ENCODE data around the gene TPK1.

Gene TPK1

DNA sequence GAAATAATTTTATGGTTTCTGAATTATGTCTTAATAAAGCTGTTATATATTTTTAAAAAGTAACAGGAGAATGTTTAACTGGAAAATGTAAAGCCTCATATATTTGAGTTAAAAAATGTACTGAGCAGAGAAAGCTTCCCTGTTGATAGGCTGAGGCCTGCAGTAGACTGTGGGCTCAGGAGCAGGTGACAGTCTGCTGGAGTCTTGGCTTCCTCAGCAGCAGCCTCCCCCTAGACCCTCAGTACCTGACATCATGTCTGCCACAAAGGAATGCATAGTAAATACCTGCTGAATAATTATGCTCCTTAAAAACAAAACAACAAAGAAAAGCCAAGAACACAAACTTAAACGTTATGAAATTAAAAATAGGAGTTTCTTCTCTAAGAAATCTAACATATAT is 358.5 kb downstream of the TPK1 start:
- Histone ChIP-seq H3K27me3 (ENCODE audit: insufficient read depth, low read length) (no peaks in the 10 kb centered on the region), H3K4me3 (ENCODE audit: low read length) (no peak overlapping the region), H3K9me3 (ENCODE audit: low read length) (no peaks in the 10 kb centered on the region), H2AFZ (ENCODE audit: low read depth, low read length) (no peak overlapping the region), H3K36me3 (ENCODE audit: insufficient read depth, low read length) (no peaks in the 10 kb centered on the region), H3K4me1 (ENCODE audit: insufficient read depth, low read length) (no peaks in the 10 kb centered on the region)

DNA sequence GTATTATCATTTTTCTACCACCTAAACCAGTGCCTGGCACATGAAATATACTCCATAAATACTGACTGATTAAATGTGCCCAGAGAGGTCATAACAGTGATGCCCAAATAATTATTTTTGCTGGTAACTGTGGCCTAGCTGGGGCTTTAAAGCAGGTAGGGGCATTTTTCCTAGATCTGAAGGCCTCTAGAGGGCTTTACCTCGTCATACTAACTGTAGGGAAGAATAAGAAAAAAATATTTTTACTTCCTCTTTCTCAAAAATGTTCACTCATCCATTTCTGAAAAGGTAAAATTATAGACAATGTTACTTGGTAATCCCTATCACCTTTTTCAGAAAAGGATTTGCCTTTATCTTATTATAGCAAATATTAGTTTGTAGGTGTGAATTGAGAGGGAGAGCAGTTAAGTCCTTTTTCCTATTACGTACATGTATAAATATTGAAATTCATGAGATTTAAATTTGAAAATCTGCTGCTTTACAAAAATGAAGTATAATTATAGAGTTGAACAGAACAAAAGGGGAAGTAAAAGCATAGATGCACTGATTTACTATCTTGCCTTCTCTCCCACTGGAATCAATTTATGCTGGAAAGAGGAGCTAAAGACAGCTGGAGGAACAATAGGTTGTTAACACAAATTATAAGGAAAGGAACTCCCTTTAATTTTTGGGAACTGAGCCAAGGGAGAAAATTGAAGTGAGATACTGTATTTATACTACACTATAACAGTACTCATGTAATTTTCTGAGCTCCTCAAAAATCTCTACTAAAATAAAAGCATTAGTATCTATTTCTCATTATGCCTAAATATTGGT is 360.8 kb downstream of the TPK1 start:
- no peaks in the 10 kb centered on the region for H3K36me3 ChIP-seq (ENCODE audit: insufficient read depth, low read length)
- no peaks in the 10 kb centered on the region for H3K27me3 ChIP-seq (ENCODE audit: insufficient read depth, low read length)
- no peaks in the 10 kb centered on the region for H3K4me1 ChIP-seq (ENCODE audit: insufficient read depth, low read length)
- no peak overlapping the region for H2AFZ ChIP-seq (ENCODE audit: low read depth, low read length)
- no peak overlapping the region for H3K4me3 ChIP-seq (ENCODE audit: low read length)
- H3K9me3 ChIP-seq (ENCODE audit: low read length) = no peaks in the 10 kb centered on the region

DNA sequence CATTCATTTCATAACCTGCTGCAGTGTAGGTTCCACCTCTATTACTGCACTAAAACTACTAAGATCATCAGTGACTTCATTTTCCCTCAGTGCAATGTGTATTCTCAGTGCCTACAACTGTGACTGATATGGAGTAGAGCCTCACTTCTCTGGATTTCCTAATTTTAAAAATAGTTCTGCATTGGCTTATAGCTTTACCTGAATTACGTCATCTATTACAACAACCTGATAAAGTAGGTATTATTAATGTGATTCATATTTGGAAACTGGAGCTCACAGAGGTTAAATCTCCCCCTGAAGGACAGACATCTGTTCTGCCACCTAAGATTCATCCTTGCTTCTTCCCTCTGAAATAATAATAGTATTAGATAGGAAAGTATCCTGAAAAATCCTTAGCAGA is 361.5 kb downstream of the TPK1 start:
- Histone ChIP-seq H3K36me3 (ENCODE audit: insufficient read depth, low read length) (no peaks in the 10 kb centered on the region), H3K9me3 (ENCODE audit: low read length) (no peaks in the 10 kb centered on the region)

DNA sequence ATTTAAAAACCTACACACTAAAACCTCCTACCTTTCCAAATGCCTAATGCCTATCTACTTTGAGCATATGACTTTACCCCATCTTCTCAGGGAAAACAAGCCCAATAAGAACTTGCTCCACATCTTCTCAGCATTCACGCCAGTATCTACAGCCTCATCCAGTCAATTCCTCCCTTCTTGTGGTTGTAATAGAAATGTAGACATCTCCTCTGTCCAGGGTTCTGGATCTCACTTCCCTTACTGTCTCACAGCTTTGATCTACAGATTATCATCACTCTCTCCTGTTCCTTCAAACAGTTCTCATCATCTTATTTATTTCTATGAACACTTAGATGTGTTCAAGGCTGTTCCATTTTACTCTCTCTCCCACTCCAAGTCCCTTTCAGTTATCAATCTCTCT is 361.9 kb downstream of the TPK1 start:
- Histone ChIP-seq H3K4me1 (ENCODE audit: insufficient read depth, low read length) (no peaks in the 10 kb centered on the region), H3K9me3 (ENCODE audit: low read length) (no peaks in the 10 kb centered on the region), H3K4me3 (ENCODE audit: low read length) (no peak overlapping the region), H3K36me3 (ENCODE audit: insufficient read depth, low read length) (no peaks in the 10 kb centered on the region), H3K27me3 (ENCODE audit: insufficient read depth, low read length) (no peaks in the 10 kb centered on the region), H2AFZ (ENCODE audit: low read depth, low read length) (no peak overlapping the region)

More for the DNA sequence above, 361.5 kb downstream of the TPK1 start:
- Histone ChIP-seq H3K4me1 (ENCODE audit: insufficient read depth, low read length) (no peaks in the 10 kb centered on the region), H3K27me3 (ENCODE audit: insufficient read depth, low read length) (no peaks in the 10 kb centered on the region), H2AFZ (ENCODE audit: low read depth, low read length) (no peak overlapping the region), H3K4me3 (ENCODE audit: low read length) (no peak overlapping the region)

DNA sequence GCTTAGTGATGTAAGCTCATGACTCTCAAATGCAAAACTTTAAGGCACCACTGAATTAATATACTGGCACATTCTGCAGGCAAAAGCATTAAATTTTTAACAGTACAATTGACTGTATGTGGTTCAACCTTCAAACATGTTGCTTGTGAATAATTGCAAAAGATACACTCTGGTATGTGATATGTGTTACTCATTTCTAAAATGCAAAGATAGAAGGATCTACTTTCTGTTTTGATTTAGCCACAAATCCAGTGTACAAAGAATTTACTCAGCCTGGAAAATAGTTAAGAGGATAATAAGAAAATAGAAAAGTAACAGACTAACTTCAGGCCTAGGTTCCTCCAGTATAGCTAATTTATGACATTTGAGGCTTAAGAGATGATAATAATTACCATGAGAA is 365.8 kb downstream of the TPK1 start:
- no peaks in the 10 kb centered on the region for H3K4me1 ChIP-seq (ENCODE audit: insufficient read depth, low read length)
- no peaks in the 10 kb centered on the region for H3K27me3 ChIP-seq (ENCODE audit: insufficient read depth, low read length)
- no peak overlapping the region for H2AFZ ChIP-seq (ENCODE audit: low read depth, low read length)
- no peaks in the 10 kb centered on the region for H3K9me3 ChIP-seq (ENCODE audit: low read length)
- H3K4me3 ChIP-seq (ENCODE audit: low read length) = no peak overlapping the region
- no peaks in the 10 kb centered on the region for H3K36me3 ChIP-seq (ENCODE audit: insufficient read depth, low read length)

DNA sequence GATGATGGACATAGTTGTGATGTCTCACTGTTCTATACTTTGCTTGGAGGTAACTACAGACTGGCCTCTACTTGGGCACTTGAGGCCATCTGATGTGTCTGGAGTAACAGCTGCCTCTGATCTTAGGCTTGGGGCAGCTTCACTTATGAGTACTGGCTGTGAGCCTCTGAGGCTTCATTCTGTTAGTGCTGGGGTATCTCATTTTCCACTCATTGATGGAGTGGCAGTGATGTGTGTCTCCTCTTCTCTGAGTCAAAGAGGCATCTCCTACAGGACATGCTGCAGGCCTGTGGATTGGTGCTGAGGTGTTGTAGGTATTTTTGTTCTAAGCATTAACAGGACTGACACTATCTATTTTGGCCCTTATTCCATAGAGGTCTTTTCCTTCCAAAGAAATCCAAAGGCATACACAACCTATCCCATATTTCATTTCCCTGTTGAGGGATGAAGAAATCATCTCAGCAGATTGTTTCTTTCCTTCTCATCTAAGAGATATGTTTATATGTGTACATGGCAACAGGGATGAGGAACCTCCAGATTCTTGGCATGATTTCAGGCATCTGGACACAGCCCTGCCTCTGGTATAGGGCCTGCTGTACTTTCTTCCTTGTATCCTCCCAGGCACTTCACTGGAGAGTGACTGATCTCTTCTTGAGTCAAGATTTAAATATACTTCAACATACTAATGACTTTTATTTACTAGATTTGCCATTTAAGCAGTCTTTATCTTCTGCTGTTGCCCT is 366.7 kb downstream of the TPK1 start:
- Histone ChIP-seq H3K4me1 (ENCODE audit: insufficient read depth, low read length) (no peaks in the 10 kb centered on the region), H3K4me3 (ENCODE audit: low read length) (no peak overlapping the region), H3K9me3 (ENCODE audit: low read length) (no peaks in the 10 kb centered on the region), H3K36me3 (ENCODE audit: insufficient read depth, low read length) (no peaks in the 10 kb centered on the region), H3K27me3 (ENCODE audit: insufficient read depth, low read length) (no peaks in the 10 kb centered on the region), H2AFZ (ENCODE audit: low read depth, low read length) (no peak overlapping the region)

DNA sequence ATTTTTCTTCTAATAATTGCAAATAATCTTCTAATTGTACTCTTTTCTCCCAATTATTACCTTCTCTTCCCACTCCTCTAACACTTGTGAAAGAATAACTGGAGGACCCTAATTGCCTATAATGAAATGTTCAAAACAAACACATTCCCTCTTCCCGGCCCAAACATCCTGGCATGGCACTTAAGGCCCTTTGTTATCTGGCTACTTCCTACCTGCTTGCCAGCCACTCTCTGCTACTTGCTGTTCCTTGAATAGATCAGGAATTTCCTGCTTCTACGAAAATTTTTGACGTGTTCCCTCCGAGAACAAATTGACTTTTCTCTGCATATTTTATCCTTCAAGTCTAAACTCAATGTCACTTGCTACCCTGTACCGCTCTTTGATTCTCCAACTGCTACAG is 376.2 kb downstream of the TPK1 start:
- H3K4me3 ChIP-seq (ENCODE audit: low read length) = no peak overlapping the region
- H2AFZ ChIP-seq (ENCODE audit: low read depth, low read length) = no peak overlapping the region
- H3K27me3 ChIP-seq (ENCODE audit: insufficient read depth, low read length) = no peaks in the 10 kb centered on the region
- H3K4me1 ChIP-seq (ENCODE audit: insufficient read depth, low read length) = no peaks in the 10 kb centered on the region
- H3K9me3 ChIP-seq (ENCODE audit: low read length) = no peaks in the 10 kb centered on the region
- no peaks in the 10 kb centered on the region for H3K36me3 ChIP-seq (ENCODE audit: insufficient read depth, low read length)

DNA sequence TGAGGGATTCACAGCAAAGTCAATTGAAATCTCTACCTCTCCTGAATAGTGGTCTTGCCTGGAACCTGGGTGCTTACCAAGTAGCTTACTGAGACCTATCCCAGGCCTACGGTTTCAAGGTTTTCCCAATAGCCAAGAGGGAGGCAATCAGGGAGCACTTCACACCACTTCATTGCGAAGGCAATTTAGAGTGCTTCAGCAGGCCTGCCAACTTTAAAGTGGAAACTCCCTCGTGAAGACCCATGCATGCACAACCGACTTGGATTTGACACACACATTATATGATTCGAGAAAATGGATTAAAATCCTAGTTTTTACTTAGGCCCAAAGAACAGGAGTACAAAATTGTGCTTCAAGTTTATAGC is 380.8 kb downstream of the TPK1 start:
- Histone ChIP-seq H3K9me3 (ENCODE audit: low read length) (no peaks in the 10 kb centered on the region), H3K36me3 (ENCODE audit: insufficient read depth, low read length) (no peaks in the 10 kb centered on the region), H3K4me1 (ENCODE audit: insufficient read depth, low read length) (no peaks in the 10 kb centered on the region), H3K4me3 (ENCODE audit: low read length) (no peak overlapping the region), H3K27me3 (ENCODE audit: insufficient read depth, low read length) (no peaks in the 10 kb centered on the region), H2AFZ (ENCODE audit: low read depth, low read length) (no peak overlapping the region)

DNA sequence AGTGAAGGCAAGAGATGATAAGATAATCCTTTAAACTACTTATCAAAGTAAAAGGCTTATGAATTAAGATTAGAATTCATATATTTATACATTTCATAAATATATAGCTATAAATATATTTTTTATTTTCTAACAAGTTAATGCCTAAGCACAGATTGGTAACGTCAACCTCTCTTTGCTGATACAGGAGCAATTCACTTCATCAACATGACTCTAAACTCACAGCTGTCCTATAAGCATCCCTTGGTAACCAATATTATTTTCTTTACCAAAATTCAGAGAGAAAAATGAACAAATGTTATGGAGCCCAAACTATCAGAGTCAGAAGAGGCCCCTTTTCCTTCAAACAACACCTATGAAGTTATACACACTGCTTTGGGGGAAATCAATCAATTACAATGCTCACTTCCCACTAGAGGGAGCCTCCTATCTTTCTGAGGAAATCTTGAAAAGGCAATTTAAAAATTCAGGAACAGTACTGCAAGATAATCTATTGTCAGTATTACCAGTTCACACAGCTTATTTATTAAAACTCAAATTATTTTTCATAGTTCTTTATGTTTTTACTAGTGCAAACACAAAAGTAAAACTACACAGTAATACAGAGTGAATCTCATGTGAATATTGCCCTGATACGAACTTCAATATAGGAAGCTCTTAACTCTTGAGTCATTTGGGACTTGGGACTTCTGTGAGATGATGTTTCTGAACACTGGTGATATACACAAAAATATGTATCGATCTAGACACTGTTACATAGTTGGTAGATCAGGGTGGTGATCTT is 381.4 kb downstream of the TPK1 start:
- H3K9me3 ChIP-seq (ENCODE audit: low read length) = no peaks in the 10 kb centered on the region
- H3K27me3 ChIP-seq (ENCODE audit: insufficient read depth, low read length) = no peaks in the 10 kb centered on the region
- H2AFZ ChIP-seq (ENCODE audit: low read depth, low read length) = no peak overlapping the region
- no peaks in the 10 kb centered on the region for H3K36me3 ChIP-seq (ENCODE audit: insufficient read depth, low read length)
- no peak overlapping the region for H3K4me3 ChIP-seq (ENCODE audit: low read length)
- no peaks in the 10 kb centered on the region for H3K4me1 ChIP-seq (ENCODE audit: insufficient read depth, low read length)

DNA sequence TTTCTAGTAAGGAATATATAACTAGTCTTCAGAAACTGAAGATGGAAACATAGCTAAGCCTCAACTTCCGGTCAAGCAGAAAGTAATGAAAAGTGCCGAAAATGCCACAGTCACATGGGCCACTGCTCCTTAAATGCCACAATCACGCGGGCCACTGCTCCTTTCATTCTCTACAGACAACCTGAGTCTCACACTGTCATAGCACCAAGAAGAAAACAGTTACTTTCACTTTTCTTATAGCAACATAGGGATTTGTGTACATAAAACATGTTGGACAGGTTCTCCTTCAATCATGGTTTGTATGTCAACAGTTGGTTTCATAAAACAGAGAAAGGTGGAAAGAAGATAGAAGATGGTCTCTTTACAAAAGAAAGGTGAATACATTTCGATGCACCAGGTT is 383.8 kb downstream of the TPK1 start:
- Histone ChIP-seq H2AFZ (ENCODE audit: low read depth, low read length) (no peak overlapping the region), H3K9me3 (ENCODE audit: low read length) (no peaks in the 10 kb centered on the region), H3K4me1 (ENCODE audit: insufficient read depth, low read length) (no peaks in the 10 kb centered on the region), H3K36me3 (ENCODE audit: insufficient read depth, low read length) (no peaks in the 10 kb centered on the region), H3K27me3 (ENCODE audit: insufficient read depth, low read length) (no peaks in the 10 kb centered on the region), H3K4me3 (ENCODE audit: low read length) (no peak overlapping the region)

DNA sequence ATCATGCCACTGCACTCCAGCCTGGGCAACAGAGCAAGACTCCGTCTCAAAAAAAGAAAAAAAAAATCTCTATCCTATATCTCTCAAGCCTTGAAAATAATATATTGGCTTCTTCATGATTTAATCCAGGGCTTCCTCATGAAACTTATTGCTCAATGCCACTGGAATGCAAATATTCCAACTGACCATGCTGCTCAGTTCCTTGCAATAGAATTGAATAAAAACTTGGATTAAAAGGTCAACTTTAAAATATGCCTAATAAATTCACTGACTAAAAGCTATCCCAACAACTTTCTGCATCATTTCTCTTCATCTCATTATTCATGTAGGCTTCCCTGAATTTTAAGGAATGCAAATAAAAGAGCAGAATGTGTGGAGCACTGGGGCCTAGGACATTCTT is 390.3 kb downstream of the TPK1 start:
- H2AFZ ChIP-seq (ENCODE audit: low read depth, low read length) = no peak overlapping the region
- no peaks in the 10 kb centered on the region for H3K36me3 ChIP-seq (ENCODE audit: insufficient read depth, low read length)
- H3K4me3 ChIP-seq (ENCODE audit: low read length) = no peak overlapping the region
- no peaks in the 10 kb centered on the region for H3K4me1 ChIP-seq (ENCODE audit: insufficient read depth, low read length)
- no peaks in the 10 kb centered on the region for H3K27me3 ChIP-seq (ENCODE audit: insufficient read depth, low read length)
- H3K9me3 ChIP-seq (ENCODE audit: low read length) = no peaks in the 10 kb centered on the region

DNA sequence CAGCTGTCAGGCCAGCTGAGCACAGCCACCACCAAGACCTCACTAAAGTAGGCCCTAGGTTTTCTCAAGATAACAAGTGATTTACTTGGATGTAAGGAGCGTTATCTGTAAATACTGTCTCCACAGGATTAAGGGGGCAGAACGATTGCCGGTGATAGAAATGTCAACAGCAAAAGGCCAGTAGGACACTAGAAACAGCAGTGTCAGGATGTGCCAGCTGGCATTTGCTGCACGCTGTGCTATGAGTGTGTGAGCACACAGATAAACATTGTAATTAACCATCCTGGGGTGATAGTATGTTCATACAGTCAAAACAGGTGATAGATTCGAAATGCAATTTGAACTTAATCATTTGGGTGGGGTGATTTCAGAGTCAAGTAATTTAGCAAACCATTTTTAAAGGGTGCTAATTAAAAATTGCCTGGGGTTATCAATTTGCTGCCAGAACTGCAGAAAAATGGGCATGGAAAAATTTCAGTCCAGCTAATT is 396.1 kb downstream of the TPK1 start:
- Histone ChIP-seq H2AFZ (ENCODE audit: low read depth, low read length) (no peak overlapping the region), H3K27me3 (ENCODE audit: insufficient read depth, low read length) (no peaks in the 10 kb centered on the region), H3K4me3 (ENCODE audit: low read length) (no peak overlapping the region), H3K4me1 (ENCODE audit: insufficient read depth, low read length) (no peaks in the 10 kb centered on the region), H3K9me3 (ENCODE audit: low read length) (no peaks in the 10 kb centered on the region), H3K36me3 (ENCODE audit: insufficient read depth, low read length) (no peaks in the 10 kb centered on the region)

DNA sequence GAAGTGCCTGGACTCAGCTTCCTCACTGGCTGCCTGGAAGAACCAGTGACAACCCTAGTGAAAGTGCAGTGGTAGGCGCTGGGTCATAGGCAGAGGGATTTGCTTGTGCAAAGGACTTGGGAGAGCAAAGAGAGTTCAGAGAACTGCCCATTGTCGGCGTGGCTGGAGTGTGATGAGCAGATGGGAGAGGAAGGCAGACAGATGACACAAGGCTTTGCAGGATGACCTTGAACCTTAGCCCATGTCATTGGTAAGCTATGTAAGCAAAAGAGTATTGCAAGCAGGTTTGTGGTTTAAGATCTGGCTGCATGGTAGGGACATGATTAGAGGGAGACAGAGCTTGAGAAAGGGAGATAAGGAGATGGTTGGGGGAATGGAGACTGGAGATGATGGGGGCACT is 397.1 kb downstream of the TPK1 start:
- no peaks in the 10 kb centered on the region for H3K36me3 ChIP-seq (ENCODE audit: insufficient read depth, low read length)
- H3K27me3 ChIP-seq (ENCODE audit: insufficient read depth, low read length) = no peaks in the 10 kb centered on the region
- H2AFZ ChIP-seq (ENCODE audit: low read depth, low read length) = no peak overlapping the region
- H3K4me1 ChIP-seq (ENCODE audit: insufficient read depth, low read length) = no peaks in the 10 kb centered on the region
- H3K4me3 ChIP-seq (ENCODE audit: low read length) = no peak overlapping the region
- H3K9me3 ChIP-seq (ENCODE audit: low read length) = no peaks in the 10 kb centered on the region
